ENCODE data around the gene PITPNC1.
"Not testable (repeated sequence)": the region's sequence is repeated elsewhere in the genome, so short reads cannot be mapped to it uniquely, and the experiment has no call there.

The PITPNC1 gene

GRCh38 chr17:67477687-67478086 lies 100.6 kb downstream of the PITPNC1 start:
- peak; percentile 66 for DNase-seq (ENCODE audit: low read depth, low spot score)
- peak overlapping the region; percentile 70 for H3K27ac ChIP-seq

- H3K27ac ChIP-seq, result peak overlapping the region; percentile 70
- no peak for DNase-seq (ENCODE audit: low read depth, low spot score)
Measured at GRCh38 chr17:67478401-67479041, 101.4 kb downstream of the PITPNC1 start.

GRCh38 chr17:67479148-67479547 lies 102.1 kb downstream of the PITPNC1 start:
- H3K27ac ChIP-seq, result no peak overlapping the region
- DNase-seq (ENCODE audit: low read depth, low spot score), result no peak

GRCh38 chr17:67480959-67481358 lies 103.9 kb downstream of the PITPNC1 start:
- H3K27ac ChIP-seq; DNase-seq (ENCODE audit: low read depth, low spot score): not testable (repeated sequence)

GRCh38 chr17:67481808-67482207 lies 104.7 kb downstream of the PITPNC1 start:
- H3K27ac ChIP-seq, result no peak overlapping the region
- no peak for DNase-seq (ENCODE audit: low read depth, low spot score)

GRCh38 chr17:67482764-67483163 lies 105.7 kb downstream of the PITPNC1 start:
- no peak overlapping the region for H3K27ac ChIP-seq
- no peak for DNase-seq (ENCODE audit: low read depth, low spot score)

GRCh38 chr17:67484261-67484660 lies 107.2 kb downstream of the PITPNC1 start:
- no peak overlapping the region for H3K27ac ChIP-seq
- DNase-seq (ENCODE audit: low read depth, low spot score), result no peak

- no peak overlapping the region for H3K27ac ChIP-seq
- DNase-seq (ENCODE audit: low read depth, low spot score), result no peak
Measured at GRCh38 chr17:67485666-67486065, 108.6 kb downstream of the PITPNC1 start.

- DNase-seq (ENCODE audit: low read depth, low spot score), result no peak
- no peak overlapping the region for H3K27ac ChIP-seq
Measured at GRCh38 chr17:67487506-67487905, 110.4 kb downstream of the PITPNC1 start.

GRCh38 chr17:67488161-67488560 lies 111.1 kb downstream of the PITPNC1 start:
- DNase-seq (ENCODE audit: low read depth, low spot score), result no peak
- no peak overlapping the region for H3K27ac ChIP-seq

- no peak overlapping the region for H3K27ac ChIP-seq
- no peak for DNase-seq (ENCODE audit: low read depth, low spot score)
Measured at GRCh38 chr17:67488768-67489167, 111.7 kb downstream of the PITPNC1 start.

GRCh38 chr17:67489273-67489672 lies 112.2 kb downstream of the PITPNC1 start:
- no peak for DNase-seq (ENCODE audit: low read depth, low spot score)

GRCh38 chr17:67490471-67490870 lies 113.4 kb downstream of the PITPNC1 start:
- no peak overlapping the region for H3K27ac ChIP-seq
- DNase-seq (ENCODE audit: low read depth, low spot score), result no peak

More at GRCh38 chr17:67489273-67489672, 112.2 kb downstream of the PITPNC1 start:
- no peak overlapping the region for H3K27ac ChIP-seq

- no peak for DNase-seq (ENCODE audit: low read depth, low spot score)
- no peak overlapping the region for H3K27ac ChIP-seq
Measured at GRCh38 chr17:67491009-67491680, 114.1 kb downstream of the PITPNC1 start.

GRCh38 chr17:67491681-67492024 lies 114.6 kb downstream of the PITPNC1 start:
- DNase-seq (ENCODE audit: low read depth, low spot score), result no peak
- H3K27ac ChIP-seq, result no peak overlapping the region

- no peak overlapping the region for H3K27ac ChIP-seq
Measured at GRCh38 chr17:67492251-67492740, 115.2 kb downstream of the PITPNC1 start.

GRCh38 chr17:67492824-67493517 lies 115.9 kb downstream of the PITPNC1 start:
- DNase-seq (ENCODE audit: low read depth, low spot score), result no peak
- no peak overlapping the region for H3K27ac ChIP-seq

More at GRCh38 chr17:67492251-67492740, 115.2 kb downstream of the PITPNC1 start:
- DNase-seq (ENCODE audit: low read depth, low spot score), result no peak

GRCh38 chr17:67493812-67494211 lies 116.7 kb downstream of the PITPNC1 start:
- DNase-seq (ENCODE audit: low read depth, low spot score), result no peak
- H3K27ac ChIP-seq, result no peak overlapping the region

GRCh38 chr17:67495534-67495933 lies 118.5 kb downstream of the PITPNC1 start:
- H3K27ac ChIP-seq; DNase-seq (ENCODE audit: low read depth, low spot score): not testable (repeated sequence)

GRCh38 chr17:67496286-67496685 lies 119.2 kb downstream of the PITPNC1 start:
- DNase-seq (ENCODE audit: low read depth, low spot score), result no peak
- no peak overlapping the region for H3K27ac ChIP-seq

- no peak overlapping the region for H3K27ac ChIP-seq
Measured at GRCh38 chr17:67499685-67500084, 122.6 kb downstream of the PITPNC1 start.

More at GRCh38 chr17:67499685-67500084, 122.6 kb downstream of the PITPNC1 start:
- no peak for DNase-seq (ENCODE audit: low read depth, low spot score)

All from epithelial cell of prostate (primary cell).